Epithelial cell of proximal tubule (primary cell): ENCODE results near the gene SLC12A5. TPM values are rescaled to one million over a fixed set of nuclear protein-coding genes. Genes with fewer than 3 reads are reported as not detected.

Source experiments
- DNase-seq: peaks from one replicate; pipeline ENCODE4 v3.0.0-alpha.2; 2011; ENCODE audit warnings: low read depth
- H3K4me3 ChIP-seq: 2 replicates; pipeline ENCODE4 v1.5.1; 2011; ENCODE audit warnings: low read depth, mild to moderate bottlenecking, low read length
- total RNA-seq: library from RNA; depleted of rRNA; stranded (reverse); fragments of >200 nt; gene quantifications from 2 replicates; pipeline ENCODE4 v1.2.3, GENCODE V29; 2015
- TF ChIP-seq, protein P1 (sequence below): conservative IDR thresholded peaks from 2 replicates; pipeline ENCODE4 v1.5.1; 2012; ENCODE audit warnings: low read depth, mild to moderate bottlenecking, low read length

SLC12A5 gene
- total RNA-seq, 1 donor from 2014 or later: not detected

DNA sequence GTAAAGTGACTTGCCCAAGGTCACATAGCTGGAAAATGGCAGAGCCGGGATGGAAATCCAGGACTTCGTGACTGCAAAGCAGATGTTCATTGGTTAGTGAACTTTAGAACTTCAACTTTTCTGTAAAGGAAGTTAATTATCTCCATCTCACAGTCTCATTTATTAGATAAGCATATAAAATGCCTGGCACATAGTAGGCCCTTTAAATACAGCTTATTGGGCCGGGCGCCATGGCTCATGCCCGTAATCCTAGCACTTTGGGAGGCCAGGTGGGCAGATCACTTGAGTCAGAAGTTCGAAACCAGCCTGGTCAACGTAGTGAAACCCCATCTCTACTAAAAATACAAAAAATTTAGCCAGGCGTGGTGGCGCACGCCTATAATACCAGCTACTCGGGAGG lies 22.1 kb upstream of the SLC12A5 start:
- DNase-seq: no peak
- TF ChIP-seq, protein P1, sequence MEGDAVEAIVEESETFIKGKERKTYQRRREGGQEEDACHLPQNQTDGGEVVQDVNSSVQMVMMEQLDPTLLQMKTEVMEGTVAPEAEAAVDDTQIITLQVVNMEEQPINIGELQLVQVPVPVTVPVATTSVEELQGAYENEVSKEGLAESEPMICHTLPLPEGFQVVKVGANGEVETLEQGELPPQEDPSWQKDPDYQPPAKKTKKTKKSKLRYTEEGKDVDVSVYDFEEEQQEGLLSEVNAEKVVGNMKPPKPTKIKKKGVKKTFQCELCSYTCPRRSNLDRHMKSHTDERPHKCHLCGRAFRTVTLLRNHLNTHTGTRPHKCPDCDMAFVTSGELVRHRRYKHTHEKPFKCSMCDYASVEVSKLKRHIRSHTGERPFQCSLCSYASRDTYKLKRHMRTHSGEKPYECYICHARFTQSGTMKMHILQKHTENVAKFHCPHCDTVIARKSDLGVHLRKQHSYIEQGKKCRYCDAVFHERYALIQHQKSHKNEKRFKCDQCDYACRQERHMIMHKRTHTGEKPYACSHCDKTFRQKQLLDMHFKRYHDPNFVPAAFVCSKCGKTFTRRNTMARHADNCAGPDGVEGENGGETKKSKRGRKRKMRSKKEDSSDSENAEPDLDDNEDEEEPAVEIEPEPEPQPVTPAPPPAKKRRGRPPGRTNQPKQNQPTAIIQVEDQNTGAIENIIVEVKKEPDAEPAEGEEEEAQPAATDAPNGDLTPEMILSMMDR: no peak
- H3K4me3 ChIP-seq: no peak overlapping the region

DNA sequence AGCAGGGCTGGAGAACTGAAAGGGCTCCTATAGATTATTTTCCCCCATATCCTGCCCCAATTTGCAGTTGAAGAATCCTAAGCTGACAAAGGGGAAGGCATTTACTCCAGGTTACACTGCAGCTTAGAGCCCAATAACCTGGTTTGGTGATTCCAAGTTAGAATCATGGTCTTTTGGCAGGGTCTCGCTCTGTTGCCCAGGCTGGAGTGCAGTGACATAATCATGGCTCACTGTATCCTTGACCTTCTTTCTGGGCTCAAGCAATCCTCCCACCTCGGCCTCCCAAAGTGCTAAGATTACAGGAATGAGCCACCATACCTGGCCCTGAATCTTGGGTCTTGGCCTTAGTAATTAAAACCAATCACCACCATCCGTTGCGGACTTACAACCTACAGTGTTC lies 21.3 kb upstream of the SLC12A5 start:
- TF ChIP-seq, protein P1: no peak
- H3K4me3 ChIP-seq: no peak overlapping the region
- DNase-seq: no peak

DNA sequence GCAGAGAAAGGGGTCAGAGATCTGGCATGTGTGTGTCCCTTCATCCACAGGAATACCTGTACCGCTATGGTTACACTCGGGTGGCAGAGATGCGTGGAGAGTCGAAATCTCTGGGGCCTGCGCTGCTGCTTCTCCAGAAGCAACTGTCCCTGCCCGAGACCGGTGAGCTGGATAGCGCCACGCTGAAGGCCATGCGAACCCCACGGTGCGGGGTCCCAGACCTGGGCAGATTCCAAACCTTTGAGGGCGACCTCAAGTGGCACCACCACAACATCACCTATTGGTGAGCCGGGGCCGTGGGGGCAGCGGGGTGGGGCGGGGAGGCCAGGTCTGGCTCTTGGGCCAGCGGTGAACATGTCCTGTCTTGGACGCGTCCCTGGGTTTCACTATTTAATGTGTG lies 19.2 kb upstream of the SLC12A5 start:
- H3K4me3 ChIP-seq: no peak overlapping the region
- TF ChIP-seq, protein P1: no peak
- DNase-seq: no peak

DNA sequence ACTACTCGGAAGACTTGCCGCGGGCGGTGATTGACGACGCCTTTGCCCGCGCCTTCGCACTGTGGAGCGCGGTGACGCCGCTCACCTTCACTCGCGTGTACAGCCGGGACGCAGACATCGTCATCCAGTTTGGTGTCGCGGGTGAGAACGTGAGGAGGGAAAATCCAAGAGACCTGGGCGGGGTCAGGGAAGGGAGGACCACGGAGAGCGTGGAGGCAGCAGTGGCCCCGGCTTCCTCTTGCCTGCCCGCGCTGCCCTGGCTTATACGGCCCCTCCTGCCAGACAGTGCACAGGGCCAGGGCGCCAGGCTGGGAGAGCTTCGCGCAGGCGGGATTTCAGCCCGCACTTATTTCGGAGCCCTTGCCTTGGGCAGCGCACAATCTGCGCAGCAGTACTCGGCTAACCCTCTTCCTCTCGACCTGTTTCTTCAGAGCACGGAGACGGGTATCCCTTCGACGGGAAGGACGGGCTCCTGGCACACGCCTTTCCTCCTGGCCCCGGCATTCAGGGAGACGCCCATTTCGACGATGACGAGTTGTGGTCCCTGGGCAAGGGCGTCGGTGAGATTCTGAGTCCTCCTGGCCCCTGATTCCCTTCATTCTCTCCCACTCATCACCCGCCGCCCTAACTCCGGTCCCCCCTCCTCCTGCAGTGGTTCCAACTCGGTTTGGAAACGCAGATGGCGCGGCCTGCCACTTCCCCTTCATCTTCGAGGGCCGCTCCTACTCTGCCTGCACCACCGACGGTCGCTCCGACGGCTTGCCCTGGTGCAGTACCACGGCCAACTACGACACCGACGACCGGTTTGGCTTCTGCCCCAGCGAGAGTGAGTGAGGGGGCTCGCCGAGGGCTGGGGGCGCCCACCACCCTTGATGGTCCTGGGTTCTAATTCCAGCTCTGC lies 18.3 kb upstream of the SLC12A5 start:
- no peak for DNase-seq
- no peak overlapping the region for H3K4me3 ChIP-seq
- TF ChIP-seq, protein P1: no peak

DNA sequence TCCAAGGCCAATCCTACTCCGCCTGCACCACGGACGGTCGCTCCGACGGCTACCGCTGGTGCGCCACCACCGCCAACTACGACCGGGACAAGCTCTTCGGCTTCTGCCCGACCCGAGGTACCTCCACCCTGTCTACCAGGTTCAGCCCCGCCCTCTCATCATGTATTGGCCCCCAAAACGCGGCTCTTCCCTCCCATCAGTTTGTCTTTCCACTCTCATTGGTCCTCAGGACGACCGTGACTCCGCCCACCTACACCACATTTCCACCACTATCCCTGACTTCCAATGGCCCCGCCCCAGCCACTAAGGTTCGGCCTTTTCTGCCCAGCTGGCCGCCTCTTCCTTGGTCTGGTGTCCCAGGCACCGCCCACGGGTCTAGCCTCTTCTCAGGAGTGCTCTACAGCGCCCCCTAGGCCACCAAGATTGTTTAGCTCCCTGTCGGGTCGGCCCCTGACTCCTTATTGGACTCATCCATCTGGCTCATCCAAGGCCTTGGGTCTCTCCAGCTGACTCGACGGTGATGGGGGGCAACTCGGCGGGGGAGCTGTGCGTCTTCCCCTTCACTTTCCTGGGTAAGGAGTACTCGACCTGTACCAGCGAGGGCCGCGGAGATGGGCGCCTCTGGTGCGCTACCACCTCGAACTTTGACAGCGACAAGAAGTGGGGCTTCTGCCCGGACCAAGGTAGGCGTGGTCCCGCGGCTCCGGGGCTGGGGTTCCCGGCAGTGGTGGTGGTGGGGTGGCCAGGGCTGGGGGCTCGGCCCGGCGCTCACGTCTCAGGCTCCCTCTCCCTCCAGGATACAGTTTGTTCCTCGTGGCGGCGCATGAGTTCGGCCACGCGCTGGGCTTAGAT lies 17.2 kb upstream of the SLC12A5 start:
- TF ChIP-seq, protein P1: peak; percentile 56
- no peak overlapping the region for H3K4me3 ChIP-seq
- no peak for DNase-seq

DNA sequence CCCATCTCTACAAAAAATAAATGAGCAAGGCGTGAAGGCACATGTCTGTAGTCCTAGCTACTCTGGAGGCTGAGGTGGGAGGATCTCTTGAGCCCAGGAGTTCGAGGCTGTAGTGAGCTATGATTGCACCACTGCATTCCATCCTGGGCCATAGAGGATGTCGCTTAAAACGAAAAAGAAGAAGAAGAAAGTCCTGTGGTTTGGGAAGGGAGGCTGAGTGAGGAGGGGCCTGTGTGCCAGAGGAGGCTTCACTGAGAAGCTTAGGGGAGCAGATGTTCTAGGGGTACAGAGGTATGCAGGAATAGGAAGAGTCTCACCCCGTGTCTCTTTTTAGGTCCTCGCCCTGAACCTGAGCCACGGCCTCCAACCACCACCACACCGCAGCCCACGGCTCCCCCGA lies 16.1 kb upstream of the SLC12A5 start:
- TF ChIP-seq, protein P1: no peak
- H3K4me3 ChIP-seq: no peak overlapping the region

More for the DNA sequence above, 16.1 kb upstream of the SLC12A5 start:
- no peak for DNase-seq
